Measurements from ENCODE around the gene GIPC1.

GRCh38 chr19:14542711-14543328 lies 46.9 kb upstream of the GIPC1 start:
- TF ChIP-seq, protein P1, sequence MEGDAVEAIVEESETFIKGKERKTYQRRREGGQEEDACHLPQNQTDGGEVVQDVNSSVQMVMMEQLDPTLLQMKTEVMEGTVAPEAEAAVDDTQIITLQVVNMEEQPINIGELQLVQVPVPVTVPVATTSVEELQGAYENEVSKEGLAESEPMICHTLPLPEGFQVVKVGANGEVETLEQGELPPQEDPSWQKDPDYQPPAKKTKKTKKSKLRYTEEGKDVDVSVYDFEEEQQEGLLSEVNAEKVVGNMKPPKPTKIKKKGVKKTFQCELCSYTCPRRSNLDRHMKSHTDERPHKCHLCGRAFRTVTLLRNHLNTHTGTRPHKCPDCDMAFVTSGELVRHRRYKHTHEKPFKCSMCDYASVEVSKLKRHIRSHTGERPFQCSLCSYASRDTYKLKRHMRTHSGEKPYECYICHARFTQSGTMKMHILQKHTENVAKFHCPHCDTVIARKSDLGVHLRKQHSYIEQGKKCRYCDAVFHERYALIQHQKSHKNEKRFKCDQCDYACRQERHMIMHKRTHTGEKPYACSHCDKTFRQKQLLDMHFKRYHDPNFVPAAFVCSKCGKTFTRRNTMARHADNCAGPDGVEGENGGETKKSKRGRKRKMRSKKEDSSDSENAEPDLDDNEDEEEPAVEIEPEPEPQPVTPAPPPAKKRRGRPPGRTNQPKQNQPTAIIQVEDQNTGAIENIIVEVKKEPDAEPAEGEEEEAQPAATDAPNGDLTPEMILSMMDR (IDR thresholded peaks at IDR 0.05; ENCODE audit: low read length): no peak
- TF ChIP-seq EZH2 (IDR thresholded peaks at IDR 0.05; ENCODE audit: borderline replicate concordance, low read length): no peak

All from OCI-LY1 (cell line).